GM10266 (cell line): Measurements from ENCODE around the gene PRR5.

Experiments used
- DNase-seq: peaks from one replicate; pipeline ENCODE4 v3.0.0; 2012; ENCODE audit errors: extremely low spot score
- TF ChIP-seq, protein P1 (sequence below): IDR thresholded peaks from 2 replicates; pipeline ENCODE4 v1.5.1; 2012; ENCODE audit warnings: mild to moderate bottlenecking, low read depth; ENCODE audit not compliant: control insufficient read depth, insufficient read depth; ENCODE audit errors: missing control alignments

PRR5 gene

GRCh38 chr22:44755956-44756361 is 54.0 kb downstream of the PRR5 start:
- no peak for DNase-seq
- TF ChIP-seq, protein P1, sequence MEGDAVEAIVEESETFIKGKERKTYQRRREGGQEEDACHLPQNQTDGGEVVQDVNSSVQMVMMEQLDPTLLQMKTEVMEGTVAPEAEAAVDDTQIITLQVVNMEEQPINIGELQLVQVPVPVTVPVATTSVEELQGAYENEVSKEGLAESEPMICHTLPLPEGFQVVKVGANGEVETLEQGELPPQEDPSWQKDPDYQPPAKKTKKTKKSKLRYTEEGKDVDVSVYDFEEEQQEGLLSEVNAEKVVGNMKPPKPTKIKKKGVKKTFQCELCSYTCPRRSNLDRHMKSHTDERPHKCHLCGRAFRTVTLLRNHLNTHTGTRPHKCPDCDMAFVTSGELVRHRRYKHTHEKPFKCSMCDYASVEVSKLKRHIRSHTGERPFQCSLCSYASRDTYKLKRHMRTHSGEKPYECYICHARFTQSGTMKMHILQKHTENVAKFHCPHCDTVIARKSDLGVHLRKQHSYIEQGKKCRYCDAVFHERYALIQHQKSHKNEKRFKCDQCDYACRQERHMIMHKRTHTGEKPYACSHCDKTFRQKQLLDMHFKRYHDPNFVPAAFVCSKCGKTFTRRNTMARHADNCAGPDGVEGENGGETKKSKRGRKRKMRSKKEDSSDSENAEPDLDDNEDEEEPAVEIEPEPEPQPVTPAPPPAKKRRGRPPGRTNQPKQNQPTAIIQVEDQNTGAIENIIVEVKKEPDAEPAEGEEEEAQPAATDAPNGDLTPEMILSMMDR, result no peak

DNA sequence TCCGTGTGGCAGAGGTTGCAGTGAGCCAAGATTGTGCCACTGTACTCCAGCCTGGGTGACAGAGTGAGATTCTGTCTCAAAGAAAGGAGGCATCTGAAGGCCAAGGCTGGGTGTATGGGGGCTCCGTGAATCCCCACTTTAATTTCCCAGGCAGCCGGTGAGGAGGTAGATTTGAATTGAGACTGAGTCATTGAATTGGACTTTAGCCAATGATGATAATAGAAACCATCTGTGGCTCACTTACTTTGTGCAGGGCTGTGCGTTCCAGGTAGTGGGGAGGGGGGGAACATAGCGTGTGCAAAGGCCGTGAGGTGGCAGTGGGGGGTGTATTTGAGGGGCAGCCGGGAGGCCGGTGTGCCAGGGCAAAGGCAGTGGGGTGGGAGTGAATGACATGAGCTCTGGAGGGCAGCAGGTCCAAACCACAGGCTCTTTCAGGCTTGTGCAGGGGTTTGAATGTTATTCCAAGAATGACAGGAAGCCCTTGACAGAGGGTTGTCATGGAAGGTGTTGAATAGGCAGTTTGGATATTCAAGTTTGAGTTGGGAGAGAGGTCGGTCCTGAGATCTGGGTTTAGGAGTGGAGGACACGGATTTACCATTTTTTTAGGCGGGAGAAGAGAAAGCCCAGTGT is 56.5 kb downstream of the PRR5 start:
- TF ChIP-seq, protein P1, result no peak
- DNase-seq, result no peak

- TF ChIP-seq, protein P1, result no peak
- DNase-seq, result no peak
Measured at GRCh38 chr22:44759001-44759400, 57.0 kb downstream of the PRR5 start.

GRCh38 chr22:44759430-44760310 is 57.7 kb downstream of the PRR5 start:
- DNase-seq, result no peak

GRCh38 chr22:44760476-44760875 is 58.5 kb downstream of the PRR5 start:
- TF ChIP-seq, protein P1, result no peak
- DNase-seq, result no peak

More at GRCh38 chr22:44759430-44760310, 57.7 kb downstream of the PRR5 start:
- TF ChIP-seq, protein P1, result no peak

GRCh38 chr22:44761025-44761424 is 59.0 kb downstream of the PRR5 start:
- TF ChIP-seq, protein P1, result no peak
- no peak for DNase-seq

DNA sequence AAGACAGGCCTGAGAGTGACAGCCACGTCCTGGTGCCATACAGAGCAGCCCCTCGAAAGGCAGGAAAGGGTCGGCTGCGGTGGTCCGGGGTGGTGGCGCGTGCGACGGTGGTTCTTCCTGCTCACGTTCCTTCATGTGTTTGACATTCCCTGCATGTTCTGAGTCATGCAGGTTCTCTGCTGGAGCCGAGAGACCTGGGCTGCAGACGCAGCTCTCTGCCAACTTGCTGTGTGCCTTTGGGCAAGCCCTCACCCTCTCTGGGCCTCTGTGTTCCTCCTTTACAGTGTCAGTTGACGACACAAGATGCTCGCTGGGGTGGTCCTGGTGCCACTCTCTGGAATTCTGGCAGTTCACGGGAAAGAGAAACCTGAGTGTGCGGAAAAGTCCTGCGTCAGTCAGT is 62.4 kb downstream of the PRR5 start:
- TF ChIP-seq, protein P1, result no peak
- DNase-seq, result no peak
